ENCODE results near the gene TMEM52. TPM values are rescaled to one million over a fixed set of nuclear protein-coding genes. Genes with fewer than 3 reads are reported as not detected.
A peak's percentile ranks its signal among the peaks of the same experiment; 100 is the strongest.
"Not testable (repeated sequence)": the region's sequence is repeated elsewhere in the genome, so short reads cannot be mapped to it uniquely, and the experiment has no call there.

TMEM52 gene
- total RNA-seq, 1 donor from 2014 or later = 5.4 TPM

- Mint-ChIP-seq H3K9me3 (ENCODE audit: unreplicated experiment) (peaks cover 18% of the 10 kb centered on the region), H3K4me3 (ENCODE audit: unreplicated experiment) (peak overlapping the region; percentile 85), H3K36me3 (ENCODE audit: unreplicated experiment) (no peaks in the 10 kb centered on the region), H3K4me1 (ENCODE audit: low read depth, unreplicated experiment) (peaks cover 31% of the 10 kb centered on the region), H3K27ac (ENCODE audit: unreplicated experiment) (peak overlapping the region; percentile 57), H3K27me3 (ENCODE audit: unreplicated experiment) (peaks cover 18% of the 10 kb centered on the region)
- peak; percentile 70 for DNase-seq
- TF ChIP-seq CTCF (IDR thresholded peaks at IDR 0.05; ENCODE audit: partially characterized antibody, unreplicated experiment) = no peak
Measured at GRCh38 chr1:1891349-1892078, 27.6 kb downstream of the TMEM52 start.

DNA sequence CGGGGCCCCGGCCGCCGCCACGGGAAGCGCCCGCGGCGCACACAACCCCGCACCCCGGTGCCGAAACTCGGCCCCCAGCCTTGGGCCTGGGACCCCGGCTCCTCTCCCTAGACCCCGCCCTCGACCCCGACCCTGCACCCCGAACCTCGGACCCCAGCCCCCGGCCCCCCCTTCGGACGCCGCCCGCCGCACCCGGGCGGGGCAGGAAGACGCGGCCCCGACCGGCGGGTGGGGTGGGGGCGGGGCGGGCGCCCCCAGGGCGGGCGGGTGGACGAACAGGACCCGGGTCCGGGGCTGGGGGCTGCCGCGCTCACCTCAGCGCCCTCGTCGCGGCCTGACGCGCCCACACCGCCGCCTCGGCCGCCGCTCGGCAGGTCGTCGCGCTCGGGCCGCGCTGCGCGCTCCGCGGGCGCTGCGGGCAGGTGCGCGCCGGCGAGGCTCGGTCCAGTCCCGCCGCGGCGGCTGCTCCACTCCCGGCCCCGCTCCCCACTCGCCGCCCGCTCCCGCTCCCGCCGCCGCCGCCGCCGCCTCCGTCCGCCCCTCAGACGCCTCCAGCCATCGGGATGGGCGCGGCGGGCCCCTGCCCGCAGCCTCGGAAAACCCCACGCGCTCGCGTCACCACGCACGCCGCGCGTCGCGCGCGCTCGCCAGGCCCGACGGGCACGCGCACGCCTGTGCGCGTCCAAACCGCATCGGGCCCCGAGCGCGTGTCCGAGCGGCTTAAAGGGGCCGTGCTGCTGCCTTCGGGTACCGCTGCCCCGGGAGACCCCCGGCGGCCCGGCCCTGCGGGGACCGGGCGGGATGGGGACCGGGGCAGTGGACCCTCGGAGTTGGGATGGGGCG lies 28.4 kb downstream of the TMEM52 start, which contains the start of gene GNB1:
Gene GNB1, minus strand, starts transcription at position 582 of the 843 bp plus-strand sequence. CDS start 65,634 bp downstream, outside the sequence.
- peak within 1 kb of the TSS; percentile 85 for H3K4me3 Mint-ChIP-seq (ENCODE audit: unreplicated experiment)
- peaks cover 18% of the 10 kb centered on the region for H3K9me3 Mint-ChIP-seq (ENCODE audit: unreplicated experiment)
- H3K36me3 Mint-ChIP-seq (ENCODE audit: unreplicated experiment) = no peaks in the 10 kb centered on the region
- peak within 1 kb of the TSS; percentile 64 for H3K27ac Mint-ChIP-seq (ENCODE audit: unreplicated experiment)
- DNase-seq = peak; percentile 88
- peaks cover 18% of the 10 kb centered on the region for H3K27me3 Mint-ChIP-seq (ENCODE audit: unreplicated experiment)
- H3K4me1 Mint-ChIP-seq (ENCODE audit: low read depth, unreplicated experiment) = peaks cover 32% of the 10 kb centered on the region
- no peak for TF ChIP-seq CTCF (IDR thresholded peaks at IDR 0.05; ENCODE audit: partially characterized antibody, unreplicated experiment)

DNA sequence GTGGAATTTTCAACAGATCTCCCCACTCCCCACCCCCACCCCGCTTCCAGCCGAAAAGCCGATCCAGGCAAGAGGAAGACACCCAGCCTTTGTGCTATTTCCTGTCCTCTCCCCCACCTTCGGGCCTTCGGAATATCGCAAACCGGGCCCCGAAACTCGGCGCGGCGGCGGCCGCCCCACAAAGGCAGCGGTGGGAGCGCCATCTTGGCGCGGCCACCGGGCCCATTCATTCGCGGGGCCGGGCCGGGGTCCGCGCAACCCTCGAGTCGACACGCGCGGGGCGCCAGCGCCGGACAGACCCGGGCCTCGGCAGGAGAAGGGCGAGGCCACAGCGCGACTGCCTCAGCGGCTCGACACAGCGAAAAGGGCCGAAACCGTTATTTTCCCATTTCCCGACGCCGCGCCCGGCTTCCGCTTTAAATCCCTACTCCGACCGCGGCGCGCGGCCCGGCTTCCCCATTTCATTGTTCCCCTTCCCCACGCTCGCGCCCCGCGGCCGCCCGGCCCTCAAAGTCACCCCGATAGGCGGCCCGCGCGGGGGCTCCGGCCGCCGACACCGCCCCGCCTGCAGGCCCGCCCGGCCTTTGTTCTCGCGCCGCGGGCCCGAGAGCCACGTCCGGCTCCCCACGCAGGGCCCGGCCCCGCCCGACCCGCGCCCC lies 29.1 kb downstream of the TMEM52 start:
- Mint-ChIP-seq H3K4me3 (ENCODE audit: unreplicated experiment) (peak overlapping the region; percentile 93), H3K27me3 (ENCODE audit: unreplicated experiment) (peaks cover 18% of the 10 kb centered on the region), H3K9me3 (ENCODE audit: unreplicated experiment) (peaks cover 18% of the 10 kb centered on the region), H3K36me3 (ENCODE audit: unreplicated experiment) (no peaks in the 10 kb centered on the region), H3K4me1 (ENCODE audit: low read depth, unreplicated experiment) (peaks cover 29% of the 10 kb centered on the region), H3K27ac (ENCODE audit: unreplicated experiment) (peak overlapping the region; percentile 94)
- no peak for TF ChIP-seq CTCF (IDR thresholded peaks at IDR 0.05; ENCODE audit: partially characterized antibody, unreplicated experiment)
- DNase-seq = peak; percentile 47

DNA sequence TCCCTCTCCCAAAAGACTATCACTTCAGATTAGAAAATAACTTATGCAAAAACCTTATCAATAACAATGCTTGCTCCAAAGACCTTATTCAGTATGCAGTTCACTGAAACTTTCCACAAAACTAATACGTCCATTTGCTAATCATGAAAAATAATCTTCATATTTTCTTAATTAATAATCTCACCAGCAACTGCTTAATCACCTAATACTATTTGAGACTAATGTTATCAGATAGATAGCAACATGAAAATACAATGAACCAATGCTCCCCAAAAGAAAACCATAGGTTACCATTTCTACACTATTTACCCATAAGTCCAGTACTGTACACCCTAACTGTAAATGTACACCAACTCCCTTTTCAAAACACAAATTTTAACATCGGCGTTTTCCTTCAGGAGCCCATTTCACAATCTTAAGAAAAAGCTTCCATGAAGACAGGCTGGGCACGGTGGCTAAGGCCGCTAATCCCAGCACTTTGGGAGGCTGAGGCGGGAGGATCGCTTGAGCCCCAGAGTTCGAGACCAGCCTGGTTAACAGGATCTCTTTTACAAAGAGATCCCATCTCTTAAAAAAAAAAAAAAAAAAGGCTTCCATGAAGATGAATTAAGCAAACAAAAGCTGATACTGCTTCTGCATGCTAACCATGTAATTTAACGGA lies 29.9 kb downstream of the TMEM52 start:
- peak overlapping the region; percentile 93 for H3K4me3 Mint-ChIP-seq (ENCODE audit: unreplicated experiment)
- peak overlapping the region; percentile 94 for H3K27ac Mint-ChIP-seq (ENCODE audit: unreplicated experiment)
- no peak for DNase-seq
- no peak for TF ChIP-seq CTCF (IDR thresholded peaks at IDR 0.05; ENCODE audit: partially characterized antibody, unreplicated experiment)
- peaks cover 14% of the 10 kb centered on the region for H3K27me3 Mint-ChIP-seq (ENCODE audit: unreplicated experiment)
- peaks cover 23% of the 10 kb centered on the region for H3K4me1 Mint-ChIP-seq (ENCODE audit: low read depth, unreplicated experiment)
- peaks cover 17% of the 10 kb centered on the region for H3K9me3 Mint-ChIP-seq (ENCODE audit: unreplicated experiment)
- no peaks in the 10 kb centered on the region for H3K36me3 Mint-ChIP-seq (ENCODE audit: unreplicated experiment)

DNA sequence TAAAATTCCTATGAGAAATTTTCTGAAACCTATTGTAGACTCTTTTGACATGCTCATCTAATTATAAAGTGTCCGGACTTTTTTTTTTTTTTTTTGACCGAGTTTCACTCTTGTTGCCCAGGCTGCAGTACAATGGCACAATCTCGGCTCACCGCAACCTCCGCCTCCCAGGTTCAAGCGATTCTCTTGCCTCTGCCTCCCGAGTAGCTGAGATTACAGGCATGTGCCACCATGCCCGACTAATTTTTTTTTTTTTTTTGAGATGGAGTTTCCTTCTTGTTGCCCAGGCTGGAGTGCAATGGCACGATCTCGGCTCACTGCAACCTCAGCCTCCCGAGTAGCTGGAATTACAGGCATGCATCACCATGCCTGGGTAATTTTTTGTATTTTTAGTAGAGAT lies 35.2 kb downstream of the TMEM52 start:
- H3K27me3 Mint-ChIP-seq (ENCODE audit: unreplicated experiment); H3K27ac Mint-ChIP-seq (ENCODE audit: unreplicated experiment); DNase-seq; H3K36me3 Mint-ChIP-seq (ENCODE audit: unreplicated experiment); H3K4me3 Mint-ChIP-seq (ENCODE audit: unreplicated experiment): not testable (repeated sequence)
- H3K9me3 Mint-ChIP-seq (ENCODE audit: unreplicated experiment) = peaks cover 10% of the 10 kb centered on the region
- peaks cover 38% of the 10 kb centered on the region for H3K4me1 Mint-ChIP-seq (ENCODE audit: low read depth, unreplicated experiment)

Measured in glutamatergic neuron (in vitro differentiated cells).